H9 (cell line): ENCODE data around the gene OR10A4. TPM values are rescaled to one million over a fixed set of nuclear protein-coding genes. Genes with fewer than 3 reads are reported as not detected.

ENCODE experiments used
- DNase-seq: peaks from one replicate; pipeline ENCODE4 v3.0.0-alpha.2; 2017
- H2AFZ ChIP-seq: one replicate; pipeline ENCODE4 v1.6.1; 2013; ENCODE audit warnings: mild to moderate bottlenecking, low read length, control low read depth, moderate library complexity
- H2AK5ac ChIP-seq: 2 replicates; pipeline ENCODE4 v1.6.1; 2013; ENCODE audit warnings: low read length, control low read depth, mixed read lengths; ENCODE audit not compliant: insufficient read length
- H2BK120ac ChIP-seq: one replicate; pipeline ENCODE4 v1.6.1; 2013; ENCODE audit warnings: low read depth, mild to moderate bottlenecking, low read length, control low read depth, inconsistent platforms; ENCODE audit not compliant: poor library complexity, severe bottlenecking
- H2BK12ac ChIP-seq: 2 replicates; pipeline ENCODE4 v1.6.1; 2013; ENCODE audit warnings: low read length, control low read depth, mixed read lengths, low read depth; ENCODE audit not compliant: insufficient read length
- H2BK15ac ChIP-seq: 2 replicates; pipeline ENCODE4 v1.6.1; 2013; ENCODE audit warnings: low read depth, low read length, control low read depth
- H2BK20ac ChIP-seq: one replicate; pipeline ENCODE4 v1.6.1; 2013; ENCODE audit warnings: low read depth, mild to moderate bottlenecking, low read length, control low read depth, inconsistent platforms; ENCODE audit not compliant: poor library complexity, severe bottlenecking
- H2BK5ac ChIP-seq: 2 replicates; pipeline ENCODE4 v1.6.1; 2013; ENCODE audit warnings: low read length, control low read depth, mixed read lengths; ENCODE audit not compliant: insufficient read length
- H3K14ac ChIP-seq: 2 replicates; pipeline ENCODE4 v1.6.1; 2013; ENCODE audit warnings: low read length, control low read depth; ENCODE audit not compliant: insufficient read depth
- H3K18ac ChIP-seq: 2 replicates; pipeline ENCODE4 v1.6.1; 2013; ENCODE audit warnings: low read depth, mild to moderate bottlenecking, mixed read lengths, low read length, control low read depth; ENCODE audit not compliant: insufficient read length
- H3K23ac ChIP-seq: 2 replicates; pipeline ENCODE4 v1.6.1; 2013; ENCODE audit warnings: low read length, control low read depth, mixed read lengths, low read depth; ENCODE audit not compliant: insufficient read length
- H3K23me2 ChIP-seq: 2 replicates; pipeline ENCODE4 v1.6.1; 2013; ENCODE audit warnings: low read depth, mild to moderate bottlenecking, mixed read lengths, low read length, control low read depth; ENCODE audit not compliant: insufficient read length, poor library complexity, severe bottlenecking
- H3K27ac ChIP-seq: 2 replicates; pipeline ENCODE4 v1.5.1; 2013; ENCODE audit warnings: low read length, control low read depth, mixed read lengths, low read depth; ENCODE audit not compliant: insufficient read length
- H3K27me3 ChIP-seq: 2 replicates; pipeline ENCODE4 v1.6.1; 2013; ENCODE audit warnings: low read length, control low read depth, inconsistent platforms; ENCODE audit not compliant: insufficient read depth
- H3K4ac ChIP-seq: 2 replicates; pipeline ENCODE4 v1.6.1; 2013; ENCODE audit warnings: low read depth, mild to moderate bottlenecking, control low read depth, inconsistent platforms, low read length, moderate library complexity
- H3K4me1 ChIP-seq: 2 replicates; pipeline ENCODE4 v1.6.1; 2013; ENCODE audit warnings: low read length, control low read depth, inconsistent platforms; ENCODE audit not compliant: insufficient read depth
- H3K4me2 ChIP-seq: 2 replicates; pipeline ENCODE4 v1.6.1; 2013; ENCODE audit warnings: low read length, control low read depth, mixed read lengths; ENCODE audit not compliant: insufficient read length, insufficient read depth
- H3K56ac ChIP-seq: 2 replicates; pipeline ENCODE4 v1.6.1; 2013; ENCODE audit warnings: low read depth, mild to moderate bottlenecking, mixed read lengths, low read length, control low read depth; ENCODE audit not compliant: insufficient read length
- H3K79me1 ChIP-seq: 2 replicates; pipeline ENCODE4 v1.6.1; 2013; ENCODE audit warnings: low read depth, mild to moderate bottlenecking, moderate library complexity, low read length, control low read depth, inconsistent platforms; ENCODE audit not compliant: insufficient read depth, poor library complexity, severe bottlenecking
- H3K79me2 ChIP-seq: 2 replicates; pipeline ENCODE4 v1.6.1; 2013; ENCODE audit warnings: low read length, control low read depth, inconsistent platforms; ENCODE audit not compliant: insufficient read depth
- H3K9ac ChIP-seq: 2 replicates; pipeline ENCODE4 v1.6.1; 2013; ENCODE audit warnings: low read length, control low read depth, mixed read lengths; ENCODE audit not compliant: insufficient read length; ENCODE audit errors: extremely low read depth
- H3K9me3 ChIP-seq: one replicate; pipeline ENCODE4 v1.6.1; 2013; ENCODE audit warnings: low read depth, low read length, inconsistent platforms; ENCODE audit not compliant: control insufficient read depth
- H3T11ph ChIP-seq: one replicate; pipeline ENCODE4 v1.6.1; 2013; ENCODE audit warnings: mild to moderate bottlenecking, low read length, control low read depth, inconsistent platforms
- H4K20me1 ChIP-seq: one replicate; pipeline ENCODE4 v1.6.1; 2013; ENCODE audit not compliant: control insufficient read depth, insufficient read length, insufficient read depth
- H4K5ac ChIP-seq: 2 replicates; pipeline ENCODE4 v1.6.1; 2013; ENCODE audit warnings: low read depth, mild to moderate bottlenecking, mixed read lengths, low read length, control low read depth; ENCODE audit not compliant: insufficient read length
- H4K8ac ChIP-seq: replicated peaks from 2 replicates; pipeline ENCODE4 v1.6.1; 2013; ENCODE audit warnings: low read length, control low read depth, mixed read lengths, low read depth; ENCODE audit not compliant: insufficient read length
- H4K91ac ChIP-seq: 2 replicates; pipeline ENCODE4 v1.6.1; 2013; ENCODE audit warnings: low read depth, mild to moderate bottlenecking, moderate library complexity, mixed read lengths, low read length, control low read depth; ENCODE audit not compliant: insufficient read length
- H3K27ac Mint-ChIP-seq, 3 experiments: 2 replicates in 2 of 3; 3 replicates in 1 of 3; pipeline ENCODE4 v1.8.0; 2020 to 2021; ENCODE audit warnings: mixed read lengths in 3 of 3, mild to moderate bottlenecking in 1 of 3, moderate library complexity in 1 of 3
- H3K27me3 Mint-ChIP-seq: 2 replicates; pipeline ENCODE4 v1.8.0; 2021; ENCODE audit warnings: low read depth, mild to moderate bottlenecking, moderate library complexity, mixed read lengths
- H3K36me3 Mint-ChIP-seq, 3 experiments: 2 replicates in 2 of 3; 3 replicates in 1 of 3; pipeline ENCODE4 v1.8.0; 2020 to 2021; ENCODE audit warnings: low read depth in 3 of 3, mixed read lengths in 3 of 3; ENCODE audit not compliant: insufficient read depth in 1 of 3
- H3K4me1 Mint-ChIP-seq, 2 experiments: 2 replicates each; pipeline ENCODE4 v1.8.0; 2020; ENCODE audit warnings: mixed read lengths in 2 of 2
- H3K4me3 Mint-ChIP-seq, 2 experiments: 2 replicates in 1 of 2; 3 replicates in 1 of 2; pipeline ENCODE4 v1.8.0; 2020 to 2021; ENCODE audit warnings: mild to moderate bottlenecking in 2 of 2, mixed read lengths in 2 of 2, moderate library complexity in 1 of 2
- H3K9me3 Mint-ChIP-seq, 2 experiments: 2 replicates in 1 of 2; 3 replicates in 1 of 2; pipeline ENCODE4 v1.8.0; 2020; ENCODE audit warnings: mild to moderate bottlenecking in 2 of 2, mixed read lengths in 2 of 2, moderate library complexity in 1 of 2
- WGBS: extraction: QIAGEN DNeasy Blood & Tissue Kit; methylation state at CpG from one replicate; pipeline ENCODE4 v1.1.7; 2013; ENCODE audit warnings: missing lambda C conversion rate, low lambda C conversion rate, mixed read lengths; ENCODE audit not compliant: insufficient read length; ENCODE audit errors: extremely low coverage; 5-methylcytosine and 5-hydroxymethylcytosine counted together
- total RNA-seq: library from RNA; stranded (reverse); gene quantifications from 2 replicates; pipeline ENCODE4 v1.2.1, GENCODE V29; 2021
- TF ChIP-seq, protein P1 (sequence below): fragments of 200-600 bp; sonication (generic); conservative IDR thresholded peaks from 3 replicates; pipeline ENCODE4 v1.8.0; 2021; ENCODE audit warnings: antibody characterized with exemption, mild to moderate bottlenecking

The OR10A4 gene
- total RNA-seq, 1 experiment from 2014 or later, result not detected

DNA sequence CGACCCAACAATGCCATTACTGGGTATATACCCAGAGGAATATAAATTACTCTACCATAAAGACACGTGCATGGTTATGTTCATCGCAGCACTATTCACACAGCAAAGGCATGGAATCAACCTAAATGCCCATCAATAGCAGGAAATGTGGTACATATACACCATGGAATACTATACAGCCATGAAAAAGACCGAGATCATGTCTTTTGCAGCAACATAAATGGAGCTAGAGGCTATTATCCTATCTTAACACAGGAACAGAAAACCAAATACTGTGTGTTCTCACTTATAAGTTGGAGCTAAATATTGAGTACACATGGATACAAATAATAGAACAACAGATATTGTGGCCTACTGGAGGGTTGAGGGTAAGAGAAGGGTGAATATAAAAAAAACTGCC is 12.4 kb downstream of the OR10A4 start:
- Histone ChIP-seq H3K4me1 (no peaks in the 10 kb centered on the region), H2BK12ac (no peak overlapping the region), H3K23me2 (no peaks in the 10 kb centered on the region), H4K8ac (no peak overlapping the region), H3K9me3 (no peaks in the 10 kb centered on the region), H2AFZ (no peak overlapping the region), H3K27me3 (no peaks in the 10 kb centered on the region), H3K4me2 (no peak overlapping the region), H4K91ac (no peak overlapping the region), H3K14ac (no peak overlapping the region), H3K4ac (no peak overlapping the region), H3K79me2 (no peaks in the 10 kb centered on the region), H2BK120ac (no peak overlapping the region), H3K9ac (no peak overlapping the region), H2BK5ac (no peak overlapping the region), H2AK5ac (no peak overlapping the region), H3K27ac (no peak overlapping the region), H4K5ac (no peak overlapping the region), H4K20me1 (no peaks in the 10 kb centered on the region), H3K18ac (no peak overlapping the region), H3T11ph (no peak overlapping the region), H2BK20ac (no peak overlapping the region), H2BK15ac (no peak overlapping the region), H3K79me1 (no peaks in the 10 kb centered on the region), H3K23ac (no peak overlapping the region), H3K56ac (no peak overlapping the region)
- Mint-ChIP-seq H3K4me1 (no peaks in the 10 kb centered on the region), H3K27ac (no peak overlapping the region), H3K9me3 (no peaks in the 10 kb centered on the region), H3K4me3 (no peak overlapping the region), H3K27me3 (no peaks in the 10 kb centered on the region; the same call in 1 of the 2 replicates), H3K36me3 (no peaks in the 10 kb centered on the region)
- WGBS, result no CpG with 5 or more reads among the region's 4 CpGs
- TF ChIP-seq, protein P1, sequence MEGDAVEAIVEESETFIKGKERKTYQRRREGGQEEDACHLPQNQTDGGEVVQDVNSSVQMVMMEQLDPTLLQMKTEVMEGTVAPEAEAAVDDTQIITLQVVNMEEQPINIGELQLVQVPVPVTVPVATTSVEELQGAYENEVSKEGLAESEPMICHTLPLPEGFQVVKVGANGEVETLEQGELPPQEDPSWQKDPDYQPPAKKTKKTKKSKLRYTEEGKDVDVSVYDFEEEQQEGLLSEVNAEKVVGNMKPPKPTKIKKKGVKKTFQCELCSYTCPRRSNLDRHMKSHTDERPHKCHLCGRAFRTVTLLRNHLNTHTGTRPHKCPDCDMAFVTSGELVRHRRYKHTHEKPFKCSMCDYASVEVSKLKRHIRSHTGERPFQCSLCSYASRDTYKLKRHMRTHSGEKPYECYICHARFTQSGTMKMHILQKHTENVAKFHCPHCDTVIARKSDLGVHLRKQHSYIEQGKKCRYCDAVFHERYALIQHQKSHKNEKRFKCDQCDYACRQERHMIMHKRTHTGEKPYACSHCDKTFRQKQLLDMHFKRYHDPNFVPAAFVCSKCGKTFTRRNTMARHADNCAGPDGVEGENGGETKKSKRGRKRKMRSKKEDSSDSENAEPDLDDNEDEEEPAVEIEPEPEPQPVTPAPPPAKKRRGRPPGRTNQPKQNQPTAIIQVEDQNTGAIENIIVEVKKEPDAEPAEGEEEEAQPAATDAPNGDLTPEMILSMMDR, result no peak
- no peak for DNase-seq
